ENCODE data around the gene INTS2. TPM values are rescaled to one million over a fixed set of nuclear protein-coding genes. Genes with fewer than 3 reads are reported as not detected.

The INTS2 gene
- total RNA-seq, 1 experiment from 2014 or later = 20.8 TPM

DNA sequence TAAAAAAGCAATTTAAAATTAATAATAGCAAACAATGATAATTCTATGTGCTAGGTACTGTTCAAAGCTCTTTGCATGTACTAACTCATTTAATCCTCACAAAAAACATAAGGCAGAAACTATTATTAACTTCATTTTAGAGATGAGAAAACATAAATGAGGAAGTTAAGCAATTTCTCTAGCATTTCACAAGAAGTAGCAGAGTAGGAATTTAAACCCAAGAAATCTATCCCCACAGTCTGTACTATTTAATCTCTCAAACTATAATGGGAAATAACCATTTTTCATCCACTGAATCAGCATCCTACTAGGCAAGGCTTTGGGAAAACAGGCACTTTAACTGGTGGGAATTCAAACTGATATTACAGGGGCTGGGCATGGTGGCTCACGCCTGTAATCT, 42.2 kb upstream of the INTS2 start:
- H4K8ac ChIP-seq (replicated peaks; ENCODE audit: insufficient read length, low read depth, low read length) = no peak overlapping the region
- H2BK120ac ChIP-seq (ENCODE audit: low read depth, low read length, poor library complexity, severe bottlenecking) = no peak overlapping the region
- H3K79me1 ChIP-seq (ENCODE audit: insufficient read depth, low read depth, low read length, poor library complexity, severe bottlenecking) = peaks cover 5% of the 10 kb centered on the region
- H3K4me1 Mint-ChIP-seq = peaks cover 6% of the 10 kb centered on the region in 2 experiments
- no peaks in the 10 kb centered on the region for H3K79me2 ChIP-seq (ENCODE audit: insufficient read depth, low read length)
- H4K20me1 ChIP-seq (ENCODE audit: control insufficient read depth, insufficient read depth, insufficient read length) = no peaks in the 10 kb centered on the region
- no peak overlapping the region for H2BK12ac ChIP-seq (ENCODE audit: insufficient read length, low read depth, low read length)
- peaks cover 27 to 70% (median 62%) of the 10 kb centered on the region in 3 experiments; a peak in 6 of 7 replicates for H3K36me3 Mint-ChIP-seq (ENCODE audit: insufficient read depth in 1 of 3, low read depth in 3 of 3)
- H3K23me2 ChIP-seq (ENCODE audit: insufficient read length, low read depth, low read length, poor library complexity, severe bottlenecking) = no peaks in the 10 kb centered on the region
- TF ChIP-seq, protein P1, sequence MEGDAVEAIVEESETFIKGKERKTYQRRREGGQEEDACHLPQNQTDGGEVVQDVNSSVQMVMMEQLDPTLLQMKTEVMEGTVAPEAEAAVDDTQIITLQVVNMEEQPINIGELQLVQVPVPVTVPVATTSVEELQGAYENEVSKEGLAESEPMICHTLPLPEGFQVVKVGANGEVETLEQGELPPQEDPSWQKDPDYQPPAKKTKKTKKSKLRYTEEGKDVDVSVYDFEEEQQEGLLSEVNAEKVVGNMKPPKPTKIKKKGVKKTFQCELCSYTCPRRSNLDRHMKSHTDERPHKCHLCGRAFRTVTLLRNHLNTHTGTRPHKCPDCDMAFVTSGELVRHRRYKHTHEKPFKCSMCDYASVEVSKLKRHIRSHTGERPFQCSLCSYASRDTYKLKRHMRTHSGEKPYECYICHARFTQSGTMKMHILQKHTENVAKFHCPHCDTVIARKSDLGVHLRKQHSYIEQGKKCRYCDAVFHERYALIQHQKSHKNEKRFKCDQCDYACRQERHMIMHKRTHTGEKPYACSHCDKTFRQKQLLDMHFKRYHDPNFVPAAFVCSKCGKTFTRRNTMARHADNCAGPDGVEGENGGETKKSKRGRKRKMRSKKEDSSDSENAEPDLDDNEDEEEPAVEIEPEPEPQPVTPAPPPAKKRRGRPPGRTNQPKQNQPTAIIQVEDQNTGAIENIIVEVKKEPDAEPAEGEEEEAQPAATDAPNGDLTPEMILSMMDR (conservative IDR thresholded peaks at IDR 0.05) = no peak
- H2BK5ac ChIP-seq (ENCODE audit: insufficient read length, low read length) = no peak overlapping the region
- H2BK15ac ChIP-seq (ENCODE audit: low read depth, low read length) = no peak overlapping the region
- H3K18ac ChIP-seq (ENCODE audit: insufficient read length, low read depth, low read length) = no peak overlapping the region
- H3K27me3 Mint-ChIP-seq (ENCODE audit: low read depth) = no peaks in the 10 kb centered on the region
- H3K4me3 Mint-ChIP-seq = no peak overlapping the region
- H3K27me3 ChIP-seq (ENCODE audit: insufficient read depth, low read length) = no peaks in the 10 kb centered on the region
- H3K4me2 ChIP-seq (ENCODE audit: insufficient read depth, insufficient read length, low read length) = no peak overlapping the region
- no peak overlapping the region for H3K27ac Mint-ChIP-seq
- H3K4ac ChIP-seq (ENCODE audit: low read depth, low read length) = no peak overlapping the region
- no peak overlapping the region for H4K5ac ChIP-seq (ENCODE audit: insufficient read length, low read depth, low read length)
- no peak overlapping the region for H3K56ac ChIP-seq (ENCODE audit: insufficient read length, low read depth, low read length)
- WGBS (ENCODE audit: extremely low coverage, insufficient read length, low lambda C conversion rate) = no CpG with 5 or more reads among the region's 1 CpG
- H2AK5ac ChIP-seq (ENCODE audit: insufficient read length, low read length) = no peak overlapping the region
- no peak overlapping the region for H3K23ac ChIP-seq (ENCODE audit: insufficient read length, low read depth, low read length)
- H3K9ac ChIP-seq (ENCODE audit: extremely low read depth, insufficient read length, low read length) = no peak overlapping the region
- no peak overlapping the region for H2AFZ ChIP-seq (ENCODE audit: low read length)
- H3K9me3 Mint-ChIP-seq = no peaks in the 10 kb centered on the region
- no peaks in the 10 kb centered on the region for H3K4me1 ChIP-seq (ENCODE audit: insufficient read depth, low read length)
- no peak for DNase-seq
- H3K9me3 ChIP-seq (ENCODE audit: control insufficient read depth, low read depth, low read length) = no peaks in the 10 kb centered on the region
- no peak overlapping the region for H2BK20ac ChIP-seq (ENCODE audit: low read depth, low read length, poor library complexity, severe bottlenecking)
- H4K91ac ChIP-seq (ENCODE audit: insufficient read length, low read depth, low read length) = no peak overlapping the region
- no peak overlapping the region for H3K14ac ChIP-seq (ENCODE audit: insufficient read depth, low read length)
- H3K27ac ChIP-seq (ENCODE audit: insufficient read length, low read depth, low read length) = no peak overlapping the region
- H3T11ph ChIP-seq (ENCODE audit: low read length) = no peak overlapping the region
